Dermis blood vessel endothelial cell (primary cell): ENCODE measurements around the gene DYSF. TPM values are rescaled to one million over a fixed set of nuclear protein-coding genes. Genes with fewer than 3 reads are reported as not detected.
A peak's percentile ranks its signal among the peaks of the same experiment; 100 is the strongest.

Experiments used
- DNase-seq: peaks from one replicate; pipeline ENCODE4 v3.0.0; 2010
- total RNA-seq: library from RNA; depleted of rRNA; stranded (reverse); fragments of >200 nt; gene quantifications from 2 replicates; pipeline ENCODE4 v1.2.3, GENCODE V29; 2014

DYSF gene
- total RNA-seq, 1 donor from 2014 or later = 145 TPM

DNA sequence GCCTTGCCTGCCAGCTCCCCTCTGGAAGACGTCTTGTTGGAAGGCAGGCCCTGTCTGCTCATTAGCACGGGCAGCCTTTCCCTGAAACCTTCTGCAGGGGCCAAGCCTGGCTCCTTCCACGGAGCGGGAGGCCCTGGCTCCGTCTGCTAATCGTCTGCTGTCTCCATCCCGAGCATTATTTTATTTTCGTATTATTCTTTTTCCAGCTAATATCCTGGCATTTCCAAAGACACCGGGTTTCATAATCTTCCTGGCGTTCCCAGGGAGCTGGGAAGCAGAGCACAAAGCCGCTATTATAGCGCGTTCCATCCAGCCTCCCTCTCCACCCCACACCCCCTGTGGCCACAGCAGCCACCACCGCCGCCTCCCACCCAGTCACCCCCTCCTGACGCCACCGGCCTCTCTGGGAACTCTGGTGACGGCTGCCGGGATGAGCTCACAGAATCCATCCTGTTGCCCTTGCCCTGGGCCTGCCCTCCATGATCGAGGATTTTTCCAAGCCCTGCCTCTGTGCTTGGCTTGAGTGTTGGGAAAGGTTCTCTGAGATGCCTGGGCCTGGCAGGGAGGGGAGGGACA lies 125.5 kb downstream of the DYSF start:
- DNase-seq = no peak

DNA sequence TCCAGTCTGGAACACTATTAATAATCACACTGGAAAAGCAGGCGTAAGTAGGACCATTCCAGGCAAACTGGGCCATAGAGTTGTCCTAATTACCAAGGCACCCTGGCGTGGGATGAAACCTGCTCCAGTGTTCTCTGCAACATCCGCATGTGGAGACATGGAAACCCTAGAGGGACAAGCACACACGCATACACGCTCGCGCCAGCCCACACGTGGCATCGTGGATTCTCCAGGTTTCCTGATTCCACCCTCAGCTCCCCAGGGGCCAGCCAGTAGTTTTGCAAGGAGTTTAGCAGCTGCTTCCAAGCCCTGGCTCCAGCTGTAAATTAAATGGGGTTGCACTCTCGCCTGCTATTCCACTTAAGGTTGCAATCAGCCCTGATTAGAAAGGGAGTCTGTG lies 127.7 kb downstream of the DYSF start:
- no peak for DNase-seq

DNA sequence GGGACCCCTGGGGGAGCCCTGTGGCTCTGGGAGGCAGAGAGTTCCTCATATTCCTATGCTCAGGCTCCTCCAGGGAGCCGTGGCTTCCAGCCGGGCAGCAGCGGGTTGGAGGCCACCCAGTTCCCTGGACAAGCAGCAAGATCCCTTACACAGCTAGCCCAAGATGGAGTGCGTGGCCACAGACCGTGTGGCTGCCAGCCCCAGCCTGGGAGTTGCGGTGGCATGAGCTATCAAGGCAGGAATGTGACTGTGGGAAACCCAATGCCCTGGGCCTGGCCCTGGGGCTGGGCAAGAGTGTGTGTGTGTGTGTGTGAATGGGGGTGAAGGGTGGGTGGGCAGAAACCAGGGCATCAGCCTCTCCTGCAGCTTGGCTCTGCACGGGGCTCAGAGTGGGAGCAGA lies 130.5 kb downstream of the DYSF start:
- no peak for DNase-seq

DNA sequence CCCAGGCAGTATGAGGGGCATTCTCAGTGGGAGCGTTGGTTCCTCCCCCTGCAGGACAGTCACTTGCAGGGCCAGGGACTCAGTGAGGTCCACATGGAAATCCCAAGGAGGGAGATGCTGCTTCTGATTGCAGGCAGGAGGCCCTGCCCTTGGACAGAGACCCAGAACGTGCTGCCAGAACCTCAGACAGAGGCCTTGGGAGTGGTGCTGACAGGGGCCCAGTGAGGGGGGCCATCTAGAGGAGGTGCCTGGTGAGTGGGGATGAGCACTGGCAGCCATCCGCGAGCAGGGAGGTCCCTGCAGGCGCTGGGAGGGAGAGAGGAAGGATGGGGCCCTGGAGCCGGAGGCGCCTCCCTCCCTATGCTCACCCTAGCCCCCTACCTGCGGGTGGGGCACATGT lies 133.1 kb downstream of the DYSF start:
- no peak for DNase-seq

DNA sequence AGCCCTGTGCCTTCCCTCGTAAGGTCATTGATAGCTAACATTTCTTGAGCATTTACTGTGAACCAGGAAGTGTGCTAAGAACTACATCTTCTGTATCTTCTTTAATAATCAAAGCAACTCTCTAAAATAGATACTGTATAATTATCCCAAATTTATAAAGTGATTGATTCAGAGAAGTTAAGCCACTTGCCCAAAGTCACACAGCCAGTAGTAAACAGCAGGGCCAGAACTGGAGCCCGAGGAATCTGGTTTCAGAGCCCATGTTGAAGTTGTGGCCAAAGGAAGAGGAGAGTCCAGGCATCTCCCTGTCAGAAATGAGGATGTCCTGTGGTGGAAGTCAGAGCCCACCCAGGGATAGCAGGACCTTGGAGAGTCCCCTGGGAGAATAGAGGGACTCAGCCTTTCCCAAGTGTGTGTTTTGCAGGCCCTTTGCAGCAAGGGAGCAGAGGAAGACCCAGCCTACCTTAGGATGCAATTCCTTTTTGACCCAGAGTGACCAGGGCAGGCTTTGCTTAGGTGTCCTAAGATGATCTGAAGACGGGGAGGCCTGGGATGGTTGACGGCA lies 134.2 kb downstream of the DYSF start:
- DNase-seq = no peak

DNA sequence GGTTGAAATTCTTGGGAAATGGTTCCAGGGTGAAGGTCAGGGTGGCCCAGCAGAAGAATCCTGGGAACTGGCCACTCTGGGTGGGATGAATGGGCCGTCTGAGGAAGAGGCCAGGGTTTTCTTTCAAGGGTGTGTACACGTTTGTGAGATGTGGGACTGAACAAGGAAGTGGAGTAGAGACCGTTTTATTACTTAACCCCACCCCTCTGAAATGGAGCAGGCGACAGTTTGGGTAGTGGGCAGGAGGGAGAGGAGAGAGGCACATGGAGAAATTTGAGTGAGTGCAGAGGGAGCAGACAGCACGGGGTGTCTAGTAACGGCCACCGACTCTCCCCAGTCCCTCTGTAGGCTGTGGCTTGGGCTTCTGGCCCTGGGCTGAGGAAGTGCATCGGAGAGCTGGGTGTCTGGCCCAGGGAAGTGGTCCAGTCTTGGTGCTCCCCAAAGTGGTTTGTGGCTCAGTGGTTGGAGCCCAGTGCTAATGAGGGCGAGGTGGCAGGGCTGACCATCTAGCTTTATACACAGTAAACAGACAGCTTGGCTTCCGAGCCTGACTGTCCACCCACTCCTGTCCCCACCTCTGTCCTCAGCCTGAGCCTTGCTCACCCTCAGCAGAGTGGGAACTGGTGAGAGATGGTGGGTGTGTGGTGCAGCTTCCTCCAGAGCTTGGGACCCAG lies 135.3 kb downstream of the DYSF start:
- no peak for DNase-seq

DNA sequence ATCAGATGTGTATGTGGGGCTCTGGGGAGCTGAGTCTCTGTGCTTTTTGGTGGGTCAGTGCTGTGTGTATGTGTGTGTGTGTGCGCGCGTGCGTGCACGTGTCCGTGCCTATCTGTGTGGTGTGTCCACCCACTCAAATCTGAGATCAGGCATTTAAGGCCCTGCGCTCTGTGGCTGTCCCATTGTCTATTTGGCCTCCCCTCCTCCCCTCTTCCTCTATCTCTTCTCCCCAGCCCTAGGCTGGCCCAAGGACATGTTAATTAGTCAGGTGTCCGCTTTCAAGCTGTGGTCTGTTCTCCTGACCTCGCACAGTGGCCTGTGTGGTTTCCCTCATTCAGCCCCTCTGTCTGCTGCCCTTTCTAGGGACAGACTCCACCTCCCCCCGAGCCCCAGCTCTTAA lies 136.4 kb downstream of the DYSF start:
- no peak for DNase-seq

DNA sequence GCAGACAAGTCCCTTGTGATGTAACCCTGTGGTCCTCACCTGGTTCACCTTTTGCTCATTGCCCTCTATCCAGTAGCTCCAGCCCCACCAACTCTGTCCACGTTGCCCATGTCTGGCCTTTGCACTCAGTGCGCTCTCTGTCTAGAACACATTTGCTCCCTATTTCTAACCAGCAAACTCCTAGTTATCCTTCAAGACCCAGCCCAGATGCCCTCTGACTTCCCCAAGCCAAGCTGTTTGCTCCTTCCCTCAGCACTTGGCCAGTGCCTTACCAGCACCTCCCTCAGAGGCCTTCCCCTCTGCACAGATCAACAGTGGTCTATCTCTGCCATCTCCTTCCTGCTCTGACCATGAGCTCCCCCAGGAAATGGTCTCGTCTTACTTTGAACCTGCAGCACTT lies 137.7 kb downstream of the DYSF start:
- no peak for DNase-seq

DNA sequence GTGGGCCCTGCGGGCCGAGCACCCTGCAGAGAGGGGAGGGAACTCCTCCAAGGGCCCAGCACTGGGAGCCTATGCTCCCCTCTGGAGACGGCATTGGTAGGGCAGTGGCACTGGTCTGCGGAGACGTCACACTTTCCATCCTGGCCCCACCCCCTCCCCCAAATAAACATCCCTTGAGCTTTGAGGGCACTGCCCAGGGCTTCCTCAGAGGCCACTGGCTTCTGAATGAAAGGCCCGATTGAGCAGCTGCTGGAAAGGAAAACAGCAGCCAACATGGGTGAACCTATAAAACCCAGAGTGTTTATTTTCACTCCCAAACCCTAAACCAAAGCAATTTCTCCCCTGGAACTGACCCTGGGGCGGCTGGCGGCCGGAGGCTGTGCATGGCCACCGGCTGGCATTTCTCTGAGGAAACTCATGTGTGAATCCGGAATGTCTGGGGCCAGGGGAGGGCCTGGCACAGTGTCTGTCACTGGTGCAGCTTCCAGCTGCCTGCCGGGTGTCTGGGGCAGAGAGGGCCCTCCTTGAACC lies 138.9 kb downstream of the DYSF start:
- DNase-seq = peak; percentile 31

DNA sequence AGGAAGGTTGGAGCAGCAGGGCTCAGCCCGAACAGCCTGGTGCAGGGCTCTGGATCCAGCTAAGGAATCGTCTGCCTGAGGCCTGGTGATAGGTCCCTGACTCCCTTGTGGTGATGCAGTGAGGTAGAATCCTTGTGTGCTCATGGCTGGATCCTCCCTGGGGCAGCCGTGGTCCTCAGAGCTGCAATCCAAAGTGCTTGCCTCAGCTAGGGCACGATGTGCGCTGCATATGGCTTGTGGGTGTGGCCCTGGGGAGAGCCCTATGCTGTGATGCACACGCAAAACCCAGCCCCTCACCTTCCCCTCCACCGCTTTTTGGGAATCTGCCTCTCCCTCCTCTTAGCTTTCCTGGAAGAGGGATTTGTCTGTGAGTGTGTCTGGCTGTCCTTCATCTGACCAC lies 142.2 kb downstream of the DYSF start:
- DNase-seq = no peak

DNA sequence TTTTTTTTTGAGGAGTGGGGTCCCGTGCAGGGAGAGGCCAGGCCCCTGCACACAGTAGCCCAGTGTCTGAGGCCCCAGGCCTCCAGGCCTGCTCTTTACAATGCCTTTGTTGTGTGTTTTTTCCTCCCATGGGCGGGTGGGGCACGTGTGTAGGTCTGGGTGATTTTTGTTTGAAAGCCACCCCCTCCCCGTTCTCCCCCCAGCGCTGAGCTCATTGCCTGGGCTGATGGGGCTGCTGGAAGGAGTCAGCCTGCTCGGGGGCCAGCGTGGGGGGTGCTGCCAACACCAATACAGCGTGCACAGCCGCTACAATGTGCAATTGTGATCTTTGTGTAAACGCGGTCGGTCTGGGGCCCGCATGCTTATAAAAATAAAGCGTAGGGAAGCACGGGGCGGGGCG lies 142.7 kb downstream of the DYSF start:
- no peak for DNase-seq

DNA sequence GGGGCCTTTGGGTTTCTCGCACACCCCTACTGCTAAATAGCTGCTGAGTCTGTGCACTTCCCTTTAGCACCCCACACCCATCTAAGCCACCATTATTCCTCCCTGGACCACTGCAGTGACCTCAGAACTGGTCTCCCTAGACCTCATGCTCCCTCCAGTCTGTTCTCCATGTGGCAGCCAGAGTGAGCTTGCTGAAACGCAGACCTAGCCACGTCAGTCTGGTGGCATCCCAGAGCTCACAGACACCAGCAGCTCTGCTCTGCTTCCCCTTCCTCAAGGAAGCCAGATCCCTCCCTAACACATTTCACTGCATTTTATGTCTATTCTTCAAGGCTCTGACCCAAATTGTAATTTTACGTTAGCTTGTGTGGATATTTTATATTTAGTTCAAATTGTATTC lies 144.4 kb downstream of the DYSF start:
- no peak for DNase-seq

DNA sequence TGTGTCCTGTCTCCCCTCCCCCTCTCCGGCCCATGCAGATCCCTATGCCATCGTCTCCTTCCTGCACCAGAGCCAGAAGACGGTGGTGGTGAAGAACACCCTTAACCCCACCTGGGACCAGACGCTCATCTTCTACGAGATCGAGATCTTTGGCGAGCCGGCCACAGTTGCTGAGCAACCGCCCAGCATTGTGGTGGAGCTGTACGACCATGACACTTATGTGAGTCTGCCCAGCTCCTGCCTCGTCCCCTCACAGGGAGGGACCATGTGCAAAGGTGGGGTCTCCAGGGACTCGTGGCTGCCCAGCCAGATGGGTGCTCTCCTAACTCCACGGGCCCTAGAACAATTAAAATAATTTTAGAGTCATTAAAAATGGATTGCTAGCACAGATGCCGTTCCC lies 145.2 kb downstream of the DYSF start:
- DNase-seq = no peak

DNA sequence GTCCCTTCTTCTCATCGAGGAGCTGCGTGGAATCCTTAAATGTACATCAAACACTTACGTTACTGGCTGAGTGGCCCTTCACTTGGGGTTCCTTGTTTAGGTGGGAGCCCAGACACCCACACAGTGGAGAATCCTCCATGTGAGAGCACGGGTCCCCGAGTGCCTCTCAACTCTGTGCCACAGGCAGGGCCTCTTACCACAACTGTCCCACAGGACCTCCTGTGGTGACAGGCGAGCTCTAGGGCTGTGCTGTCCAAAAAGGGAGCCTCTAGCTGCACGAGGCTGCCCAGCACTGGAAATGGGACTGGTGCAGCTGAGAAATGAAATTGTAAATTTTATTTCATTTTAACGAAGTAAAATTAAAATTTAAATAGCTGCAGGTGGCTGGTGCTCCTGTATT lies 145.7 kb downstream of the DYSF start:
- no peak for DNase-seq

DNA sequence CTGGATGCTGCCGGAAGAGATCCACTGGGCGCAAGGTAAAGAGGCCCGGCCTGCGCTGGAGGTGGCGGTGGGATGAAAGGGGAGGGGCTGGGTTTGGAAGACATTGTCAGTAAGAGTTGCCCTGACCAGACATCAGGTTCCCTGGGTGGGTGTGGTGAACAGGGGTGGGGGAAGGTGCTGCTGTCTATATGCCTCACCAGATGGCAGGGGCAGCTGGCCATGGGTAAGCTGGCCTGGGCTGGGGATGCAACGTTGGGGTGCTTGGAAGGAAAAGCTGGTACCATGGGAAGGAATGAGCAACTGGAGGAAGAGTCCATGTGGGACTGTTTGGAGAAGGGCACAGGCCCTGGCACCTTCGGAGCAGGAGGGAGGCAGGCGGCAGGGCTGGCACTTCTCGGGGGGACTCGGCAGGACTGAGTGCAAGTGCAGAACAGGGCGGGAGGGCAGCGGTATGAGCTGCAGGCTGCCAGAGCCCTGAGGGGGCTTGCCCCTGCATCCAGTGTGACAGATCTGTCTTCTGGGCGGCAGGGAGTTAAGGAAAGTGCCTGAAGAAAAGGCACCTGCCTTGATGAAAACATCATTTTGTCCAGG lies 146.4 kb downstream of the DYSF start:
- DNase-seq = no peak

DNA sequence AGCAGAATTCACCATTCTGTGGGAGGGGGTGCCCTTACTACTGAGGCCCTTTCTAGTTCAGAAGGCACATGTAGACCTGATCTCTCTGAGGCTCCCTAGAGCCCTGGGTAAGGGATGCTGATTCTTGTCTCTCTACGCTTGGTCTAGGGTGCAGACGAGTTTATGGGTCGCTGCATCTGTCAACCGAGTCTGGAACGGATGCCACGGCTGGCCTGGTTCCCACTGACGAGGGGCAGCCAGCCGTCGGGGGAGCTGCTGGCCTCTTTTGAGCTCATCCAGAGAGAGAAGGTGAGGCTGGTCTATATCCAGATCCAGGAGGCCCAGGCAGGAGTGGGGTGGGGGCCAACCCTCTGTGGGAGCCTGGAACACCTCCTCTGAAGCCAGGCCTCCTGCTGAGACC lies 147.2 kb downstream of the DYSF start:
- DNase-seq = no peak

DNA sequence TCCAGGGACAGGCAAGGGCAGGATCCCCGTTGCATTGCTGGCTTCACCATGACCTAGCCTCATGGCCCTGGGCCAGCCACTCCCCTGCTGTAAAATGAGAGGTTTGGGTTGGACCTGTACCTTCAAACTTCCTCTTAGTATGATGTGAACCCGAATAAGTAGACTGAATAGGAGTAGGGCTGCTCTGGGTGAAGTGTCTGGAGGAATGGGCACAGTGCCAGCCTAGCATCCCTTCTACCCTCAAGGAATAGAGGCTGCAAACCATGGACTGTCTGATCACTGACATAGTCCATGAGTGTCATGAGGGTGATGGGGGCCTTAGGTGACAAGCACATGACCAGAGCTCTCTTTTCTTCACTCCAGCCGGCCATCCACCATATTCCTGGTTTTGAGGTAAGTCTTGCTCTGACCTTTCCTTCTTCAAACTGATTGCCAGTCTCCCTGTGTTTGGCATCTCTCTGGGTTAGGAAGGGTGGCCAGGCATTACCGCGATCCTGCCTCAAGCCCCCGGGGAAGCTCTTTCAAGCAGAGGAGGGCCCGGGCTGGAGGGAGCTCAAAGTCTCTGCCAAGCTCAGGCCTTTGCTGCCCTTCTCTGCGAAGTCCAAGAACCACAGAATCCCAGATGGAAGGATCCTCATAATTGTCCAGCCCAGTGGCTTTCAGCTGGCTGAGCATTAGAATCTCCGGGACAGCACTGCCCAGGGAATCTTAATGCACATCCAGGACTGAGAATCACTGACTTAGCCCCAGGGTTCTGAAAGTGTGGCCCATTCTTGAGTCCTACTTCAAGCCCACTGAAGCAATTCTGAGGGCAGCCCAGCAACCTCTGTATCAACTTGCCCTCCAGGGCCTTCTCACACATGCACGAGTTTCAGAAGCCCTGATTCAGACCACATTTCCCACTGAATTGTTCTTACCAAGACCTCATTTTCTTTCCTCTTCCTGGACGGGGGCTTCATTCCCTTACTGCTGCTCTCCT lies 148.1 kb downstream of the DYSF start:
- DNase-seq = no peak

DNA sequence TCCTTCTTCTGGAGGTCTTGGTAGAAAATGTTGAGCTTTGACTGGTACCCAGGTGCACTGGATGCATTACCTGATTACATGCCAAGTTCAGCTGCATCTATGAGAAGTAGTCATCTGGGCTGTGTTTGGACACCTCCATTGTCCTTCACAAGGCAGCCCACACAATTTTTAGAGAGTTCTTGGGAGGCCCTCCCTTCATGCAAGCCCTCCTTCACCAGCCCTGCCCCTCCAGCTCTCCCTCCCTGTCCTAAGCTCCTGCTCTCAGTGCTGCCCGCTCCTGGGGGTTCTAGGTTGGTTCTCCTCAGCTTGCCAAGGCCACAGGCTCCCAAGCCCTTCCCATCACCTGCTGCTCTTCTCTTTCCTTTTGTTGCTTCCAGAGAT lies 148.7 kb downstream of the DYSF start:
- DNase-seq = no peak

DNA sequence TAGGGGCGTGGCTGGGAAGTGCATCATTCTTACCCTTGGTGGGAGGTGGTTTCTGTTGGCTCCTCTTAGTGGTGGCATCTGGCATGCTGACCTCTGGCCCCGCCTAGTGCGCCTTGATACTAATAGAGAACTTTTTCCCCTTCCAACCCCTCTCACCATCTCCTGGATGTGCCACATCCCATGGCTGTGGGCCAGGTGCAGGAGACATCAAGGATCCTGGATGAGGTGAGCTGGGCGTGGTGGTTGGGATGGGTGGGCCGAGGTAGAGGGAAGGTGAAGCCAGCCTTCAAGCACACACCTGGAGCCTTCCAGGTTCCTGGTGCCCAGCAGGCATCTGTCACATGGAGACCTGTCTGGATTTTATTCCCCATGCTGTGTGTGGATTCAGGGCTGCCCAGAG lies 149.2 kb downstream of the DYSF start:
- DNase-seq = no peak

DNA sequence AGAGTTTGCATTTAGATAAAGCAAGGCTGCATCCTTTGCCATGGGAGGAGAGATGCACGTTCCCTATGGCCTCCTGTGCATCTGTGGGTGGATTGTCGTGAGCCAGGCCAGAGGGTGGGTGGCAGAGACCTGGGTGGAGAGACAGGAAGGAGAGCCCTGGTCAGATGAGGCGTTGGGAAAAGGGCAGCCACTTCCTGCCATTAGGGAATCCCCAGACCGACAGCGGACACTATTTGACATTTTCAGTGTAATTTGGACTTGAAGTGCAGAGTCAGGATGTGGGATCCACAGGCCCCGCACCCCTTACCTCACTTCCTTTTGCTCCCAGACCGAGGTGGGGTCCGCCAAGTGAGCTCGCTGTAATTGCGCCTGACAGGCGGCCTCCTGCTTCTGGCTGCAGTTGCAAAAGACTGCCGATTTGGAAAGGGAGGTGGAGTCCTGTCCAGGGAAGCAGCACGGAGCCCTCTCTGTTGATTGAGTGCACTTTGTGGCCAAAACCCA lies 150.0 kb downstream of the DYSF start:
- DNase-seq = peak; percentile 31

DNA sequence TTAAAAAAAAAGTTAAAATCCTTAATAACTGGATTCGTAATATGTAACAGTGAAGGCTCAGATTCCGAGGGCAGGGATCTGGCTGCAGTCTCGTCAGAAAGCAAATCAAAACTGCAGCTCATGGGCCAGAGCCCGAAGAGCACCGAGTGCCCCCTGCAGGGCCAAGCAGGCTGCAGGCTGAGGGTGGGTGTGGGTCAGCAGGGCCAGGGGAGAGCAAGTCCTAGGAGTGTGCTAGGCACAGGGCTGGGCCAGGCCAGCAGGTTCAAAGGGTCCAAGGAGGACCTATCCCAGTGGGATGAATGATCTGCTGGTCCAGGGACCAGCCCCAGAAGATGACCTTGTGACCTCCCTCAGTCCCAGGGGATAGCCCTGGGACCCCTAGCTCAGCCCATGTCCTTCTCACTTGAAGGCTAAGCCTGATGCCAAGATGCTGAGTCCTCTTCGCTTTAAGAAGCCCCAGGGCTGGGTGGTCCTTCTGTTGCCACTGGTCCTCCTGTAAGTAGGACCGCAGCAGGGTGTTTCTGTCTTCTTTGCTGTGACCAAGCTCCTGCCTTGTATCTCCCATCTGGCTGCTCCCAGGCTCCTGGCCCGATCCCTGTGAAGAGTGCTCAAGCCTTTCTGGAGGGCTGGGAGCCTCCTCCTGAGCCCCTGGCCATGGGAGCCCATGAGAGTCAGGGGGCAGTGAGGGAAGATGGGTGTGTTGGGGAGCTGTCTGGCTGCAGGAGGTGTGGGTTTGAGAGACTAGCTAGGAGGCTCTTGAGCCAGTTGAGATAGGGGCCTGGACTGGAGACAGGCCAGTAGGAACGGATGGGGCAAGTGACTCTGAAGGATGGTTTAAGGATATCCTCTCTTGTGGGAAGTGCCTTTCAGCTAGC lies 150.7 kb downstream of the DYSF start:
- peak; percentile 24 for DNase-seq

DNA sequence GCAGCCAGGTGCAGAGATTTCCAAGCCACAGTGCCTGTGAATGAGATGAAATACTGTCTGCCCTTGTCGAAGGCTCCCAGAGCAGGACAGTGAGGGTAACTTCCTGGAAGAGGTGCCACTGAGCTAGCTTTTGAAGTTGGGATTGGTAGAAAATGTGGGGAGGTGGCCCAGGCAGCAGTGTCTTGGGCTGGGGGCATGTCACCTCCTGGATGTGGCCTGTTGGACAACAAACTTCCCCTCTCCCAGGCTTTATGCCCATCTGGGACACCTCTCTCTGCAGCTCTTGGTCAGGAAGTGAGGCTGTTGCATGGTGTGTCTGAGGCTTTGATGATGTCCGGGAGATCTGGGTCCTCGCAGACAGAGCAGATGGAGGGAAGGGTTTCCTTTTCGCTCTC lies 151.4 kb downstream of the DYSF start:
- no peak for DNase-seq
